HEK293T (cell line): ENCODE measurements around the gene OVCA2.

Source experiments
- ARNT ChIP-seq: fragments of 450-650 bp; IDR thresholded peaks from 2 replicates; pipeline ENCODE4 v1.6.1; 2017; ENCODE audit warnings: mild to moderate bottlenecking
- BHLHE40 ChIP-seq: fragments of 450-650 bp; IDR thresholded peaks from 2 replicates; pipeline ENCODE4 v1.6.1; 2016; ENCODE audit warnings: mild to moderate bottlenecking, moderate library complexity, borderline replicate concordance
- ELF4 ChIP-seq: fragments of 450-650 bp; IDR thresholded peaks from 2 replicates; pipeline ENCODE4 v1.6.1; 2017; ENCODE audit warnings: antibody characterized with exemption
- FOXA1 ChIP-seq: fragments of 450-650 bp; IDR thresholded peaks from 2 replicates; pipeline ENCODE4 v1.6.1; 2016; ENCODE audit warnings: mild to moderate bottlenecking
- FOXK2 ChIP-seq: fragments of 450-650 bp; IDR thresholded peaks from 2 replicates; pipeline ENCODE4 v1.6.1; 2016; ENCODE audit warnings: mild to moderate bottlenecking
- FOXM1 ChIP-seq: fragments of 450-650 bp; IDR thresholded peaks from 2 replicates; pipeline ENCODE4 v1.6.1; 2017; ENCODE audit warnings: mild to moderate bottlenecking, borderline replicate concordance
- HDGF ChIP-seq: fragments of 450-650 bp; IDR thresholded peaks from 2 replicates; pipeline ENCODE4 v1.6.1; 2017; ENCODE audit warnings: antibody characterized with exemption, borderline replicate concordance
- NFRKB ChIP-seq: fragments of 450-650 bp; IDR thresholded peaks from 2 replicates; pipeline ENCODE4 v1.6.1; 2016; ENCODE audit warnings: mild to moderate bottlenecking, moderate library complexity
- PKNOX1 ChIP-seq: fragments of 450-650 bp; IDR thresholded peaks from 2 replicates; pipeline ENCODE4 v1.6.1; 2016
- SUZ12 ChIP-seq: fragments of 450-650 bp; IDR thresholded peaks from 2 replicates; pipeline ENCODE4 v1.6.1; 2016; ENCODE audit warnings: mild to moderate bottlenecking
- TARDBP ChIP-seq: fragments of 450-650 bp; IDR thresholded peaks from 2 replicates; pipeline ENCODE4 v1.6.1; 2016
- ZNF384 ChIP-seq: fragments of 450-650 bp; IDR thresholded peaks from 2 replicates; pipeline ENCODE4 v1.6.1; 2016

GRCh38 chr17:2049333-2050299 is 7.8 kb downstream of the OVCA2 start:
- TF ChIP-seq FOXM1 = peak; percentile 40; the same call in 1 of the 2 replicates
- no peak for TF ChIP-seq NFRKB
- TF ChIP-seq ELF4 = no peak
- no peak for TF ChIP-seq BHLHE40
- no peak for TF ChIP-seq FOXK2
- no peak for TF ChIP-seq HDGF
- TF ChIP-seq FOXA1 = no peak
- no peak for TF ChIP-seq ZNF384
- TF ChIP-seq TARDBP = no peak
- no peak for TF ChIP-seq SUZ12
- TF ChIP-seq PKNOX1 = no peak
- TF ChIP-seq ARNT = no peak
